ENCODE measurements around the gene RGS2.

RGS2 gene

GRCh38 chr1:192860478-192861185, 51.8 kb downstream of the RGS2 start:
- no peak overlapping the region for H3K4me3 ChIP-seq (ENCODE audit: low read depth in 1 of 2, low read length in 2 of 2)
- H3K36me3 ChIP-seq (ENCODE audit: insufficient read depth, low read length): no peaks in the 10 kb centered on the region
- H3K27me3 ChIP-seq (ENCODE audit: control insufficient read depth in 1 of 2, insufficient read depth in 2 of 2, low read length in 2 of 2): no peaks in the 10 kb centered on the region
- H3K27ac ChIP-seq (ENCODE audit: low read depth, low read length): no peak overlapping the region
- H3K4me1 ChIP-seq (ENCODE audit: insufficient read depth, low read length): no peaks in the 10 kb centered on the region
- no peak overlapping the region for H3K9ac ChIP-seq (ENCODE audit: low read length)
- no peaks in the 10 kb centered on the region for H3K9me3 ChIP-seq (ENCODE audit: low read length)

GRCh38 chr1:192861860-192862259, 53.0 kb downstream of the RGS2 start:
- Histone ChIP-seq H3K9me3 (ENCODE audit: low read length) (no peaks in the 10 kb centered on the region), H3K4me3 (ENCODE audit: low read depth in 1 of 2, low read length in 2 of 2) (no peak overlapping the region), H3K27me3 (ENCODE audit: control insufficient read depth in 1 of 2, insufficient read depth in 2 of 2, low read length in 2 of 2) (no peaks in the 10 kb centered on the region), H3K27ac (ENCODE audit: low read depth, low read length) (no peak overlapping the region), H3K9ac (ENCODE audit: low read length) (no peak overlapping the region), H3K36me3 (ENCODE audit: insufficient read depth, low read length) (no peaks in the 10 kb centered on the region), H3K4me1 (ENCODE audit: insufficient read depth, low read length) (no peaks in the 10 kb centered on the region)
